Mesendoderm (in vitro differentiated cells): ENCODE data around the gene SMIM5.
A peak's percentile ranks its signal among the peaks of the same experiment; 100 is the strongest.

Experiments used
- DNase-seq: peaks from one replicate; pipeline ENCODE4 v3.0.0; 2013
- H2AK5ac ChIP-seq: 2 replicates; pipeline ENCODE4 v1.6.1; 2013; ENCODE audit warnings: low read length, inconsistent platforms
- H2BK120ac ChIP-seq: 2 replicates; pipeline ENCODE4 v1.6.1; 2013; ENCODE audit warnings: low read depth, mild to moderate bottlenecking, low read length, moderate library complexity, mixed read lengths
- H2BK15ac ChIP-seq: replicated peaks from 2 replicates; pipeline ENCODE4 v1.6.1; 2013; ENCODE audit warnings: low read depth, mild to moderate bottlenecking, moderate library complexity
- H2BK5ac ChIP-seq: 2 replicates; pipeline ENCODE4 v1.6.1; 2013; ENCODE audit warnings: low read length, inconsistent platforms
- H3K18ac ChIP-seq: 2 replicates; pipeline ENCODE4 v1.6.1; 2013; ENCODE audit warnings: mild to moderate bottlenecking, low read length, mixed read lengths
- H3K23ac ChIP-seq: one replicate; pipeline ENCODE4 v1.6.1; 2013; ENCODE audit warnings: low read length
- H3K27ac ChIP-seq: 2 replicates; pipeline ENCODE4 v1.5.1; 2013; ENCODE audit warnings: low read depth, mild to moderate bottlenecking, inconsistent platforms, low read length, moderate library complexity
- H3K27me3 ChIP-seq: 2 replicates; pipeline ENCODE4 v1.6.1; 2013; ENCODE audit warnings: low read length, control low read depth, mild to moderate bottlenecking, inconsistent platforms; ENCODE audit not compliant: insufficient read depth, poor library complexity
- H3K36me3 ChIP-seq: 2 replicates; pipeline ENCODE4 v1.6.1; 2013; ENCODE audit warnings: low read length, inconsistent platforms; ENCODE audit not compliant: control insufficient read depth, insufficient read depth
- H3K4ac ChIP-seq: one replicate; pipeline ENCODE4 v1.6.1; 2013; ENCODE audit warnings: low read depth, mild to moderate bottlenecking, low read length, moderate library complexity
- H3K4me1 ChIP-seq: 2 replicates; pipeline ENCODE4 v1.6.1; 2013; ENCODE audit warnings: low read depth, low read length, inconsistent platforms; ENCODE audit not compliant: control insufficient read depth
- H3K4me2 ChIP-seq: 2 replicates; pipeline ENCODE4 v1.6.1; 2013; ENCODE audit warnings: low read length
- H3K4me3 ChIP-seq: 2 replicates; pipeline ENCODE4 v1.5.1; 2013; ENCODE audit warnings: mild to moderate bottlenecking, low read length
- H3K56ac ChIP-seq: one replicate; pipeline ENCODE4 v1.6.1; 2013; ENCODE audit warnings: low read length
- H3K79me1 ChIP-seq: 2 replicates; pipeline ENCODE4 v1.6.1; 2013; ENCODE audit warnings: low read length, inconsistent platforms
- H3K79me2 ChIP-seq: 2 replicates; pipeline ENCODE4 v1.6.1; 2013; ENCODE audit warnings: mild to moderate bottlenecking, low read length; ENCODE audit not compliant: control insufficient read depth, insufficient read depth
- H3K9ac ChIP-seq: 2 replicates; pipeline ENCODE4 v1.6.1; 2013; ENCODE audit warnings: low read length, inconsistent platforms
- H4K5ac ChIP-seq: one replicate; pipeline ENCODE4 v1.6.1; 2013; ENCODE audit warnings: low read length
- H4K8ac ChIP-seq: one replicate; pipeline ENCODE4 v1.6.1; 2013; ENCODE audit warnings: low read depth, mild to moderate bottlenecking, control low read depth, low read length, moderate library complexity
- WGBS: extraction: QIAGEN DNeasy Blood & Tissue Kit; methylation state at CpG from one replicate; pipeline ENCODE4 v1.1.7; 2013; ENCODE audit warnings: low lambda C conversion rate, missing lambda C conversion rate; ENCODE audit not compliant: insufficient coverage; ENCODE audit errors: extremely low coverage; 5-methylcytosine and 5-hydroxymethylcytosine counted together

SMIM5 gene

DNA sequence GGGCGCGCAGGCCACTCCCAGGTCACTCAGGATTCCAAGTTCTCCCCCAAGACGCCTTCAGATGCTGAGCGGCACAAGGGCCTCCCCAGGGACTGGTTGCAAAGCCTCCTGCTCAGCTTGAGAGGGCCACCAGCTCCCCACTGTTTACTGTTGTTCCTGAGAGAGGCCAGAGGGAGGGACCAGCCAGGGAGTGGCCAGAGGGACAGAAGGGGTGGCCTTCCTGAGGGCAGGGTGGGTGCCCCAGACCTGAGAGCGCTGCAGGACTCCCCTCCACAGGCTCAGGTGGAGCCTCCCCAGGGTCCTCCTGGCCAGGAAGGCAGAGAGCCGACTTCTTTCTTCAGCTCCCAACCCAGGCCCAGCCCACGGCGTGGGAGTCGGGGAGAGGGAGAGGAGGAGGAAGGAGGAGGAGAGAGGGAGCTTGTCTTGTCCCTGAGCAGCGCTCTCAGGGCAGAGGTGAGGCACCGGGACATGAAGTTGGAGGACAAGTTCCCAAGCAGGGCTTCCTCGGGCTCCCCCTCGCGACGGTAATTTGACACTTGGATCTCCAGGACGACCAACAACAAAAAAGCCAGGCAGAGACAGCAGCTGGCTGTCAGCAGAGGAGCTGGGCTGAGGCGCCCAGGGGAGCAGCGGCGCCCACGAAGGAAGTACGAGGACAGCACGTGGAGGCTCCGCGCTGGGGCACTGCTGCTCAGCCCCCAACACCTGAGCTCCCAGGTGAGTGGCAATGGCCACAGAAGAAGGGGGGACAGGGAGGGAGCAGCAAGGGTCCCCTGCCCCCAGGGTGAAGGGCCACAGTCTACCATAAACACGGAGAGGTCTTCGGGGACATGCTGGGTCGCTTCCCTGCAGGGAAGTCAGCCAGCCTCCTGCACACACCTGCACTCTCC is 497 bp downstream of the SMIM5 start:
- Histone ChIP-seq H3K23ac (no peak overlapping the region), H4K5ac (no peak overlapping the region), H3K27me3 (no peaks in the 10 kb centered on the region), H4K8ac (no peak overlapping the region), H2AK5ac (no peak overlapping the region), H3K4me1 (peaks cover 3% of the 10 kb centered on the region), H3K18ac (no peak overlapping the region), H3K4me3 (no peak overlapping the region), H3K4ac (no peak overlapping the region), H2BK5ac (no peak overlapping the region), H3K4me2 (no peak overlapping the region), H3K79me2 (no peaks in the 10 kb centered on the region), H3K9ac (peak overlapping the region; percentile 5), H3K56ac (peak overlapping the region; percentile 3), H3K79me1 (no peaks in the 10 kb centered on the region), H2BK15ac (no peak overlapping the region), H3K27ac (no peak overlapping the region), H2BK120ac (no peak overlapping the region), H3K36me3 (no peaks in the 10 kb centered on the region)
- peak; percentile 97 for DNase-seq
- WGBS, result no CpG with 5 or more reads among the region's 27 CpGs

DNA sequence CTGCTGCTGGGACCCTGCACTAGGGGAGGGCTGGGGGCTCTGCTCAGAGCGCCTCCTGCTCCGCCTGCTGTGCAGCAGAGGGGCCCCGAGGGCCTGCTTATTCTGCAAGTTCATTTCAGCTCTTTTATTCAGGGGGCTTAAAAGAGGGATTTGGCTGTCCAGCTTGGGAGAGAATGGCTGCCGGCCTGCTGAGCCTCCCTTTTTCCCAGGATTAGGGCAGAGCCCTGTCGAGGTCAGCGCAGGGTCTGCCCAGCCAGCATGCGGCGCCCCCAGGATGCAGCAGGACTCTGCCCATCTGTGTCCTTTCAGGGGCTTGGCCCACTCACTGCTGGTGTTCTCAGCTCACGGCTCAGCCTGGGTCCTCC is 1.1 kb downstream of the SMIM5 start:
- Histone ChIP-seq H3K56ac (no peak overlapping the region), H2BK15ac (no peak overlapping the region), H3K4ac (no peak overlapping the region), H3K27ac (no peak overlapping the region), H3K23ac (no peak overlapping the region), H3K79me2 (no peaks in the 10 kb centered on the region), H4K8ac (no peak overlapping the region), H3K79me1 (no peaks in the 10 kb centered on the region), H3K4me2 (no peak overlapping the region), H3K4me1 (peaks cover 3% of the 10 kb centered on the region), H4K5ac (no peak overlapping the region), H2BK120ac (no peak overlapping the region), H2AK5ac (no peak overlapping the region), H3K36me3 (no peaks in the 10 kb centered on the region), H3K9ac (no peak overlapping the region), H2BK5ac (no peak overlapping the region), H3K18ac (no peak overlapping the region), H3K27me3 (no peaks in the 10 kb centered on the region), H3K4me3 (no peak overlapping the region)
- DNase-seq, result no peak
- no CpG with 5 or more reads among the region's 9 CpGs for WGBS

DNA sequence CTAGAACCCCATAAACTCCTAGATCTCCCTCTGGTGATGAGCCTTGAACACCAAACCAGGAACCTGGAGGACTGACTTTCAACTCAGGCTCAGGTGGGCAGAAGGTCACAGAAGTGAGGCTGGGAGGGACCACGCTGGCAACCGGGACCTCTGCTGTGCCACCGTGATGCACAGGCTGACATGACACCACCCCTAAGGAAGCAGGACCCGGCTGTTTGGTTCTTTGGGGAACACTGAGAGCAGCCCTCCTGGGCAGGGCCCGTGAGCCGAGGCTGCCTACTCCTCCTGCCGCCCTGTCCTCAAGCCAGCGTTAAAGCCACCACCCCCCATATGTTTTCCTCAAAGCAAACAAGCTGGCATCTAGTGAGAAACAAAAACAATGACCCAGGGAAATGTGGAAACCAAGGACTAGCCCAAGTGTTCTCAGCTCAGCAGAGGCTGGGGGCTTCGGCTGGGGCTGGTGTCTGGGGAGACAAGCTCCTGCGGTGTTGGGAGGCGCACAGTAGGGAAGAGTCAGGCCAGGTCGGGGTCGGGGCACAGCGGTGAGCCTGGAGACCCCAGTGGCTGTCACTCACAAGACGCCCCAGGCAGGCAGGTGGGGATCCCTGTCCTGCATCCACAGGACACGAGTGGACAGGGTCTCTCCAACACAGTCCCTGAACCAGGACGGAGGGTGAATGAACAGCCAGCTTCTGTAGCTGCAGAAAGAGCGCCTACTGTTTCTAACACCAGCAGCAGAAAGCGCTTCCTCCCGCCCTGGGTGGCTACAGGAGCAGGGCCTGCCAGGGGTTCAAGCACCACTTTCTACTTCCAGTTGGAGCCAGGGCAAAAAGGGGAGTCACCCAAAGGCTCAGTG is 1.7 kb downstream of the SMIM5 start:
- Histone ChIP-seq H3K4me2 (no peak overlapping the region), H2BK15ac (no peak overlapping the region), H2BK120ac (no peak overlapping the region), H4K8ac (no peak overlapping the region), H3K4me3 (no peak overlapping the region), H3K4me1 (peaks cover 3% of the 10 kb centered on the region), H3K18ac (no peak overlapping the region), H3K79me1 (no peaks in the 10 kb centered on the region), H3K36me3 (no peaks in the 10 kb centered on the region), H4K5ac (no peak overlapping the region), H3K4ac (no peak overlapping the region), H3K27ac (no peak overlapping the region), H2AK5ac (no peak overlapping the region), H3K79me2 (no peaks in the 10 kb centered on the region), H3K27me3 (no peaks in the 10 kb centered on the region), H2BK5ac (no peak overlapping the region), H3K23ac (no peak overlapping the region), H3K9ac (no peak overlapping the region), H3K56ac (no peak overlapping the region)
- no peak for DNase-seq
- WGBS, result no CpG with 5 or more reads among the region's 20 CpGs

GRCh38 chr17:75635610-75636202 is 2.5 kb downstream of the SMIM5 start:
- Histone ChIP-seq H2BK5ac (no peak overlapping the region), H3K4me2 (no peak overlapping the region), H3K4ac (no peak overlapping the region), H3K27ac (no peak overlapping the region), H3K36me3 (no peaks in the 10 kb centered on the region), H3K56ac (no peak overlapping the region), H3K4me3 (no peak overlapping the region), H4K8ac (no peak overlapping the region), H3K9ac (no peak overlapping the region), H3K79me1 (no peaks in the 10 kb centered on the region), H3K4me1 (peaks cover 3% of the 10 kb centered on the region), H2BK15ac (no peak overlapping the region), H3K18ac (no peak overlapping the region), H3K23ac (no peak overlapping the region), H3K79me2 (no peaks in the 10 kb centered on the region), H3K27me3 (no peaks in the 10 kb centered on the region), H4K5ac (no peak overlapping the region), H2AK5ac (no peak overlapping the region), H2BK120ac (no peak overlapping the region)
- no CpG with 5 or more reads among the region's 16 CpGs for WGBS
- no peak for DNase-seq

GRCh38 chr17:75636381-75637142 is 3.3 kb downstream of the SMIM5 start:
- Histone ChIP-seq H3K18ac (no peak overlapping the region), H3K79me2 (no peaks in the 10 kb centered on the region), H3K23ac (no peak overlapping the region), H3K4me1 (peaks cover 3% of the 10 kb centered on the region), H4K5ac (no peak overlapping the region), H4K8ac (no peak overlapping the region), H3K4me3 (no peak overlapping the region), H3K56ac (no peak overlapping the region), H3K4ac (no peak overlapping the region), H3K27ac (no peak overlapping the region), H3K36me3 (no peaks in the 10 kb centered on the region), H2AK5ac (no peak overlapping the region), H2BK120ac (no peak overlapping the region), H3K9ac (no peak overlapping the region), H3K27me3 (no peaks in the 10 kb centered on the region), H2BK15ac (no peak overlapping the region), H3K79me1 (no peaks in the 10 kb centered on the region), H2BK5ac (no peak overlapping the region), H3K4me2 (no peak overlapping the region)
- WGBS, result no CpG with 5 or more reads among the region's 19 CpGs
- DNase-seq, result no peak
